Caco-2 (cell line): ENCODE results near the gene SCYGR8. TPM values are rescaled to one million over a fixed set of nuclear protein-coding genes. Genes with fewer than 3 reads are reported as not detected.

Experiments used
- BruUV-seq: library from RNA; stranded (reverse); fragments of 400-500 nt; replicated peaks from 2 replicates; lab custom pipeline; 2021; lab: Mats Ljungman, UMichigan
- CTCF ChIA-PET: fragments of 300-600 bp; sonication (Branson Sonifier 250); formaldehyde crosslinking; loops from one replicate; lab custom pipeline; 2022; ENCODE audit warnings: antibody characterized with exemption; lab: Charles Lee
- POLR2A ChIA-PET: fragments of 300-600 bp; sonication (Branson Sonifier 250); formaldehyde crosslinking; loops from one replicate; lab custom pipeline; 2022; ENCODE audit warnings: antibody characterized with exemption; lab: Charles Lee
- DNase-seq, 2 experiments: peaks; one replicate each; pipeline versions ENCODE4 v3.0.0 to v3.0.0-alpha.2; 2020 to 2022
- H3K27me3 ChIP-seq: replicated peaks from 2 replicates; pipeline ENCODE4 v1.6.0; 2011; ENCODE audit warnings: low read length; ENCODE audit not compliant: control insufficient read depth, insufficient read depth
- H3K36me3 ChIP-seq: 2 replicates; pipeline ENCODE4 v1.5.1; 2011; ENCODE audit warnings: low read length; ENCODE audit not compliant: control insufficient read depth, insufficient read depth
- H3K4me1 ChIP-seq: fragments of 250-450 bp; sonication (Bioruptor Pico); 2 replicates; pipeline ENCODE4 v1.5.1; 2020; ENCODE audit warnings: mild to moderate bottlenecking
- H3K4me3 ChIP-seq: 2 replicates; pipeline ENCODE4 v1.5.1; 2011; ENCODE audit warnings: low read depth, mild to moderate bottlenecking, control low read depth, low read length
- H3K9me3 ChIP-seq: fragments of 250-450 bp; sonication (Bioruptor Pico); 2 replicates; pipeline ENCODE4 v1.5.1; 2020; ENCODE audit warnings: mild to moderate bottlenecking, moderate library complexity
- H3K27ac Mint-ChIP-seq: one replicate; pipeline ENCODE4 v1.8.0; 2022; ENCODE audit warnings: mixed read lengths; ENCODE audit not compliant: unreplicated experiment
- H3K27me3 Mint-ChIP-seq: one replicate; pipeline ENCODE4 v1.8.0; 2022; ENCODE audit warnings: mixed read lengths; ENCODE audit not compliant: insufficient read depth, unreplicated experiment
- H3K36me3 Mint-ChIP-seq: one replicate; pipeline ENCODE4 v1.8.0; 2022; ENCODE audit warnings: mild to moderate bottlenecking, mixed read lengths; ENCODE audit not compliant: insufficient read depth, unreplicated experiment
- H3K4me1 Mint-ChIP-seq: one replicate; pipeline ENCODE4 v1.8.0; 2022; ENCODE audit warnings: low read depth, mixed read lengths; ENCODE audit not compliant: unreplicated experiment
- H3K4me3 Mint-ChIP-seq: one replicate; pipeline ENCODE4 v1.8.0; 2022; ENCODE audit warnings: mild to moderate bottlenecking, moderate library complexity, mixed read lengths; ENCODE audit not compliant: unreplicated experiment
- H3K9me3 Mint-ChIP-seq: one replicate; pipeline ENCODE4 v1.8.0; 2022; ENCODE audit warnings: mixed read lengths; ENCODE audit not compliant: unreplicated experiment
- CTCF ChIP-seq, 2 experiments: fragments of 200-600 bp in 1 of 2; IDR thresholded peaks; 1 replicate in 1 of 2; 2 replicates in 1 of 2; pipeline versions ENCODE4 v1.5.1 to v1.8.0; 2011 to 2022; ENCODE audit warnings: antibody characterized with exemption in 1 of 2, control low read depth in 1 of 2, inconsistent platforms in 1 of 2, low read depth in 1 of 2, low read length in 1 of 2, mild to moderate bottlenecking in 1 of 2, moderate library complexity in 1 of 2; ENCODE audit not compliant: insufficient read depth in 1 of 2, severe bottlenecking in 1 of 2, unreplicated experiment in 1 of 2
- intact Hi-C: fragments of 100-400 bp; cut with micrococcal nuclease; formaldehyde crosslinking; loops from one replicate; pipeline ENCODE4 v1.10.0; 2022; ENCODE audit not compliant: unreplicated experiment
- total RNA-seq: library from RNA; stranded (reverse); gene quantifications from 2 replicates; pipeline ENCODE4 v1.2.3, GENCODE V29; 2022

The SCYGR8 gene
- total RNA-seq, 1 experiment from 2014 or later: not detected

- no TSS peak for BruUV-seq
- Mint-ChIP-seq H3K36me3 (no peaks in the 10 kb centered on the region), H3K9me3 (no peaks in the 10 kb centered on the region), H3K27me3 (no peaks in the 10 kb centered on the region), H3K27ac (no peak overlapping the region), H3K4me3 (no peak overlapping the region), H3K4me1 (peaks cover 12% of the 10 kb centered on the region)
- CTCF ChIA-PET: no interaction called here
- no peak overlapping the region for H3K4me3 ChIP-seq
- H3K27me3 ChIP-seq: no peaks in the 10 kb centered on the region
- H3K36me3 ChIP-seq: no peaks in the 10 kb centered on the region
- no peak for DNase-seq
- peaks cover 14% of the 10 kb centered on the region for H3K4me1 ChIP-seq
- POLR2A ChIA-PET: no interaction called here
- H3K9me3 ChIP-seq: no peaks in the 10 kb centered on the region
- no peak for TF ChIP-seq CTCF (IDR thresholded peaks at IDR 0.05; ENCODE audit: insufficient read depth in 1 of 2, low read depth in 1 of 2, low read length in 1 of 2, severe bottlenecking in 1 of 2, unreplicated experiment in 1 of 2)
- intact Hi-C loops: loop anchor here (5.0 kb wide), 2 partner anchors 191 to 296 kb away; partner anchors contain the start of gene AGFG1
Measured at GRCh38 chr2:227767830-227768229, 22.1 kb downstream of the SCYGR8 start.

GRCh38 chr2:227772197-227772661 lies 26.5 kb downstream of the SCYGR8 start:
- Mint-ChIP-seq H3K4me3 (no peak overlapping the region), H3K9me3 (no peaks in the 10 kb centered on the region), H3K27me3 (no peaks in the 10 kb centered on the region), H3K4me1 (no peaks in the 10 kb centered on the region), H3K27ac (no peak overlapping the region), H3K36me3 (no peaks in the 10 kb centered on the region)
- TF ChIP-seq CTCF (IDR thresholded peaks at IDR 0.05; ENCODE audit: insufficient read depth in 1 of 2, low read depth in 1 of 2, low read length in 1 of 2, severe bottlenecking in 1 of 2, unreplicated experiment in 1 of 2): no peak
- H3K4me3 ChIP-seq: no peak overlapping the region
- no TSS peak for BruUV-seq
- H3K27me3 ChIP-seq: no peaks in the 10 kb centered on the region
- no peaks in the 10 kb centered on the region for H3K36me3 ChIP-seq
- ChIA-PET POLR2A (no interaction called here), CTCF (no interaction called here)
- no peaks in the 10 kb centered on the region for H3K4me1 ChIP-seq
- intact Hi-C loops: no loop called here
- H3K9me3 ChIP-seq: no peaks in the 10 kb centered on the region
- DNase-seq: no peak

GRCh38 chr2:227772932-227773331 lies 27.2 kb downstream of the SCYGR8 start:
- BruUV-seq: no TSS peak
- H3K9me3 ChIP-seq: no peaks in the 10 kb centered on the region
- no peaks in the 10 kb centered on the region for H3K9me3 Mint-ChIP-seq
- no peak overlapping the region for H3K4me3 ChIP-seq
- H3K36me3 Mint-ChIP-seq: no peaks in the 10 kb centered on the region
- intact Hi-C loops: no loop called here
- H3K27me3 Mint-ChIP-seq: no peaks in the 10 kb centered on the region
- no peaks in the 10 kb centered on the region for H3K4me1 ChIP-seq
- H3K4me3 Mint-ChIP-seq: no peak overlapping the region
- H3K27me3 ChIP-seq: no peaks in the 10 kb centered on the region
- DNase-seq: no peak
- H3K4me1 Mint-ChIP-seq: no peaks in the 10 kb centered on the region
- TF ChIP-seq CTCF (IDR thresholded peaks at IDR 0.05; ENCODE audit: insufficient read depth in 1 of 2, low read depth in 1 of 2, low read length in 1 of 2, severe bottlenecking in 1 of 2, unreplicated experiment in 1 of 2): no peak
- no peak overlapping the region for H3K27ac Mint-ChIP-seq
- H3K36me3 ChIP-seq: no peaks in the 10 kb centered on the region
- ChIA-PET CTCF (no interaction called here), POLR2A (no interaction called here)
